Activated CD4-positive, alpha-beta T cell treated with anti-CD3 and anti-CD28 coated beads, Interleukin-2, Interleukin-4, amounts not matched to agents 100 ng/mL and 50 ng/mL, durations not matched to agents 16 hours and 8 hours (primary cell): ENCODE results near the gene DECR2.
"Not testable (repeated sequence)": the region's sequence is repeated elsewhere in the genome, so short reads cannot be mapped to it uniquely, and the experiment has no call there.

ENCODE experiments used
- DNase-seq: peaks from one replicate; pipeline ENCODE4 v3.0.0-alpha.2; 2020; ENCODE audit warnings: low spot score

DECR2 gene

GRCh38 chr16:366476-366875 lies 35.2 kb upstream of the DECR2 start:
- no peak for DNase-seq

- no peak for DNase-seq
These were observed 34.3 kb upstream of the DECR2 start for GRCh38 chr16:367333-367903.

- DNase-seq = no peak
These were observed 33.1 kb upstream of the DECR2 start for GRCh38 chr16:368388-369158.

GRCh38 chr16:369275-369865 lies 32.3 kb upstream of the DECR2 start:
- DNase-seq = no peak

GRCh38 chr16:369866-370436 lies 31.7 kb upstream of the DECR2 start:
- no peak for DNase-seq

- peak; percentile 95 for DNase-seq
These were observed 31.2 kb upstream of the DECR2 start, which contains the start of gene MRPL28 for GRCh38 chr16:370443-370842. TSS of gene MRPL28 (minus strand) at chr16:370538. CDS start at chr16:370218, 320 bp downstream.

- no peak for DNase-seq
These were observed 30.6 kb upstream of the DECR2 start for GRCh38 chr16:370979-371514.

GRCh38 chr16:371515-372301 lies 30.0 kb upstream of the DECR2 start:
- no peak for DNase-seq

GRCh38 chr16:372302-372983 lies 29.2 kb upstream of the DECR2 start:
- DNase-seq = no peak

GRCh38 chr16:373020-373598 lies 28.6 kb upstream of the DECR2 start:
- no peak for DNase-seq

- no peak for DNase-seq
These were observed 27.7 kb upstream of the DECR2 start for GRCh38 chr16:373848-374615.

- DNase-seq = no peak
These were observed 27.1 kb upstream of the DECR2 start for GRCh38 chr16:374616-374926.

- no peak for DNase-seq
These were observed 26.5 kb upstream of the DECR2 start for GRCh38 chr16:375212-375611.

- DNase-seq = no peak
These were observed 25.5 kb upstream of the DECR2 start for GRCh38 chr16:375927-376816.

GRCh38 chr16:376817-377418 lies 24.8 kb upstream of the DECR2 start:
- no peak for DNase-seq

GRCh38 chr16:377419-377951 lies 24.2 kb upstream of the DECR2 start:
- no peak for DNase-seq

- DNase-seq = not testable (repeated sequence)
These were observed 23.4 kb upstream of the DECR2 start for GRCh38 chr16:378113-378820.

- DNase-seq = no peak
These were observed 22.9 kb upstream of the DECR2 start for GRCh38 chr16:378821-379182.
